Fibroblast of lung (primary cell): Measurements from ENCODE around the gene KCNQ2. TPM values are rescaled to one million over a fixed set of nuclear protein-coding genes. Genes with fewer than 3 reads are reported as not detected.

Experiments
- DNase-seq, 2 donors: peaks; one replicate each; pipeline versions ENCODE4 v3.0.0 to v3.0.0-alpha.2; 2010; ENCODE audit warnings: low read depth in 2 of 2
- H2AFZ ChIP-seq: 2 replicates; pipeline ENCODE4 v1.5.1; 2012; ENCODE audit warnings: low read length, control low read depth, inconsistent platforms
- H3K27ac ChIP-seq: 2 replicates; pipeline ENCODE4 v1.5.1; 2011; ENCODE audit warnings: low read length, control low read depth; ENCODE audit not compliant: insufficient read depth
- H3K27me3 ChIP-seq: 2 replicates; pipeline ENCODE4 v1.5.1; 2011; ENCODE audit warnings: mild to moderate bottlenecking, low read length; ENCODE audit not compliant: control insufficient read depth, insufficient read depth
- H3K36me3 ChIP-seq: 2 replicates; pipeline ENCODE4 v1.5.1; 2011; ENCODE audit warnings: low read length; ENCODE audit not compliant: control insufficient read depth, insufficient read depth
- H3K4me1 ChIP-seq: 2 replicates; pipeline ENCODE4 v1.5.1; 2011; ENCODE audit warnings: low read length; ENCODE audit not compliant: control insufficient read depth, insufficient read depth; ENCODE audit errors: extremely low read depth
- H3K4me2 ChIP-seq: 2 replicates; pipeline ENCODE4 v1.5.1; 2011; ENCODE audit warnings: low read length, control low read depth; ENCODE audit not compliant: insufficient read depth; ENCODE audit errors: extremely low read depth
- H3K4me3 ChIP-seq, 4 experiments: fragments of 200-600 bp in 1 of 4; sonication (generic) in 1 of 4; replicated peaks in 1 of 4; 2 replicates each; pipeline ENCODE4 v1.5.1; 2011 to 2016; ENCODE audit warnings: low read length in 4 of 4, low read depth in 3 of 4, mild to moderate bottlenecking in 3 of 4, control low read depth in 2 of 4, inconsistent platforms in 1 of 4, mixed read lengths in 1 of 4; ENCODE audit not compliant: insufficient read depth in 1 of 4; ENCODE audit errors: control extremely low read depth in 1 of 4
- H3K79me2 ChIP-seq: 2 replicates; pipeline ENCODE4 v1.5.1; 2012; ENCODE audit warnings: mild to moderate bottlenecking, low read length, inconsistent platforms; ENCODE audit not compliant: control insufficient read depth, insufficient read depth
- H3K9ac ChIP-seq: 2 replicates; pipeline ENCODE4 v1.5.1; 2011; ENCODE audit warnings: mild to moderate bottlenecking, low read length, control low read depth; ENCODE audit not compliant: insufficient read depth
- H3K9me3 ChIP-seq: 2 replicates; pipeline ENCODE4 v1.5.1; 2012; ENCODE audit warnings: low read depth, low read length; ENCODE audit not compliant: control insufficient read depth, insufficient read depth
- H4K20me1 ChIP-seq: 2 replicates; pipeline ENCODE4 v1.5.1; 2011; ENCODE audit warnings: low read length; ENCODE audit not compliant: control insufficient read depth, insufficient read depth; ENCODE audit errors: extremely low read depth
- CTCF ChIP-seq, 2 donors: IDR thresholded peaks in 1 of 2; conservative IDR thresholded peaks in 1 of 2; 1 replicate in 1 of 2; 2 replicates in 1 of 2; pipeline ENCODE4 v1.5.1; 2011 to 2012; ENCODE audit warnings: low read length in 2 of 2, control low read depth in 1 of 2, inconsistent platforms in 1 of 2, low read depth in 1 of 2, mild to moderate bottlenecking in 1 of 2
- EZH2 ChIP-seq: IDR thresholded peaks from 2 replicates; pipeline ENCODE4 v1.5.1; 2012; ENCODE audit warnings: low read length, control low read depth, mild to moderate bottlenecking; ENCODE audit errors: missing control alignments
- polyA plus RNA-seq, 2 donors: library from polyadenylated mRNA; depleted of rRNA in 1 of 2; stranded (reverse) in 1 of 2; unstranded in 1 of 2; fragments of >200 nt; gene quantifications; 2 replicates each; pipeline ENCODE4 v1.2.1, GENCODE V29; 2011 to 2012; ENCODE audit warnings: missing spikeins in 1 of 2
- total RNA-seq: library from RNA; depleted of rRNA; stranded (reverse); fragments of >200 nt; gene quantifications from 2 replicates; pipeline ENCODE4 v1.2.1, GENCODE V29; 2014

The KCNQ2 gene
- total and polyA plus RNA-seq, 2 donors (not counting 1 experiment from before 2014, with no cell fraction given): not detected

DNA sequence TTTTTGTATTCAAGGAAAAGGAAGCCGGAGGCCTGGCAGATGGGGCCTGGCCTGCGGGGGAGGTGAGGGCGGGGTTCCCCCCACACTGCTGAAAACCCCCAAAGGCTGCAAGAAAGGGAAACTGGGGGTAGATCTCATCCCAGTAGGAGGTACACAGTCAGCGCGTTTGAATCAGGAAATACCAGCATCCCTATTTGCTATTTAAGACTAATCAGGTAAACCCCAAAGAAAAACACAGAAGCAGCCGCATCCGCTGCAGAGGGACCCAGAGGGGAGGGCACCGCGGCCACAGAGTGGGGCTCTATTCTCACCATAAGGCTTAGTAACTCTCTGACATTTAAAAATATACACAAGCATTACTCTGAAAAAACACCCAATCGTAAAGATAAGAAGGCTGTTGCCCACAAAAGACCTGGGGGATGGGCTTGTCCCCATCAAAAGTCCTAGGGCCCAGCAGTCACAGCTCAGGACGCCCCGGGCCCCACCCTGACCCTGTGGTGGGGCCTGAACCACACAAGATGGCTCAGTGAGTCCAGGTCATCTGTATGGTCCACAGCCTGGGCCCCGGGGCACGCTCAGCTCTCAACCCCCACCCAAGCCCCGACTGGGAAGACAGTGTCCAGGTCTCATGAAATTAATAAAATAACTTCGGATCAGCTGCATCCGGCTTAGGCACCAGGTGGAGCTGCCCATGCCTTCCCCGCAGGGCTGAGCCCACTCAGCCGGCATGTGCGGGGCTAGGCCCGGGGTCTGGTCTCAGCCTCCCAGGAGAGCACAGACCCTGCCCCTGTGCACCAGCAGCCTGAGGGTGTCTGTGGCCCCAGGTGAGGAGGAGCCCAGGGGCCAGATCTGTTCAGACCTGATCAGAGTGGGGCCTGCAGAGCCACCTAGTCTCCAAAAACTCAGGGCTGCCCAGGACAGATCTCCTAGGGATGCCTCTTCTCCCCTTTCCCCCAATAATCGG is 31.0 kb downstream of the KCNQ2 start:
- no peaks in the 10 kb centered on the region for H3K27me3 ChIP-seq
- no peaks in the 10 kb centered on the region for H3K4me1 ChIP-seq
- H4K20me1 ChIP-seq: no peaks in the 10 kb centered on the region
- H3K9me3 ChIP-seq: no peaks in the 10 kb centered on the region
- H3K4me3 ChIP-seq: no peak overlapping the region
- H3K9ac ChIP-seq: no peak overlapping the region
- H3K36me3 ChIP-seq: no peaks in the 10 kb centered on the region
- H3K4me2 ChIP-seq: no peak overlapping the region
- no peaks in the 10 kb centered on the region for H3K79me2 ChIP-seq
- no peak for TF ChIP-seq EZH2
- TF ChIP-seq CTCF (conservative IDR thresholded peaks at IDR 0.05 in 1 of 2, IDR thresholded peaks at IDR 0.05 in 1 of 2; ENCODE audit: low read depth in 1 of 2, low read length in 2 of 2): no peak
- no peak for DNase-seq
- no peak overlapping the region for H2AFZ ChIP-seq
- no peak overlapping the region for H3K27ac ChIP-seq

DNA sequence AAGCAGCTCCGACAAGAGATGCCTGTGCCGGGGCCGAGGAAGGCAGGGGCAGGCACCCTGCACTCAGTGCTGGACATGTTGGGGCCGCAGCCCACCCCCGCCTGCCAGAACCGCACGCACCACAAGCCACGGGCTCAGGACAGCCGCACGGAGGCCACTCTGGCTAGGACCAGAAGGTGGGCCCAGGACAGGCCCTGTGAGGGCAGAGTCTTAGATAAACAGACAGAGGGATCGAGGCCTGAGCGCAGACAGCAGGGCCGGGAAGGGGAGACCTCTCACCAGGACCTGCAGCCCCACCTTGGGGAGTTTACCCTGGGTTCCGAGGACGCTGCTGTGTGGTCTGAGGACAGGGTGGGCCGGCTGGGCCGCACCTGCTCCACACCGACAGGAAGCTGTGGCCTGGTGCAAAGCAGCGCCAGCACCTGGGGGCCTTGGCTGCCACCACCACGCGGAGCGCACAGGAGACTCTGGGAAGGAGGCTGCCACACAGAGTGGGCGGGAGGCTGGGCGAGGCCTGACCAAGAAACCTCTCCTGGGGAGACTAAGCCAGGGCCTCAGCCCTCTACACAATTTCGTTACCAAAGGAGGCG is 32.0 kb downstream of the KCNQ2 start:
- no peak for TF ChIP-seq EZH2
- TF ChIP-seq CTCF (conservative IDR thresholded peaks at IDR 0.05 in 1 of 2, IDR thresholded peaks at IDR 0.05 in 1 of 2; ENCODE audit: low read depth in 1 of 2, low read length in 2 of 2): no peak
- no peak for DNase-seq
- H4K20me1 ChIP-seq: no peaks in the 10 kb centered on the region
- H3K9me3 ChIP-seq: no peaks in the 10 kb centered on the region
- H3K36me3 ChIP-seq: no peaks in the 10 kb centered on the region
- H3K9ac ChIP-seq: no peak overlapping the region
- H3K27me3 ChIP-seq: no peaks in the 10 kb centered on the region
- no peak overlapping the region for H2AFZ ChIP-seq
- H3K4me1 ChIP-seq: no peaks in the 10 kb centered on the region
- no peak overlapping the region for H3K4me3 ChIP-seq
- H3K27ac ChIP-seq: no peak overlapping the region
- no peaks in the 10 kb centered on the region for H3K79me2 ChIP-seq
- H3K4me2 ChIP-seq: no peak overlapping the region

DNA sequence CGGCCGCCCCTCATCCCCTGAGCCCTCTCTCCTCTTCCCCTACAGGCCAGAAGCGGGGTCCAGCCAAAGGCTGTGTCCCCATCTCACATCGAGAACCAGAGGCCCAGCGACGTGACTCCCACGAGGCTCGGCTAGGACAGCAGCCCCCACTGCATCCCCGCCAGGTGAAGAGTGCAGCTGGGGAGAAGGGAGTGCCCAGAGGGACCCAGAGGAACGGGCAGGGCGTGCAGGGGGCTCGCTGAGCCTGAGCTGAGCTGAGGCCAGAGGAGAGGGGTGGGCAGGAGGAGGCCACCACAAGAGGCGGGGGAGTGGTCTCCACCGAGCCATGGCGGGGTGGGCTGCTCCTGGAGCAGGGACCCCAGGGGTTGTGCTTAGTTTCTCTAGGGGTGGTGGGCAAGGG is 32.6 kb downstream of the KCNQ2 start:
- no peak overlapping the region for H3K9ac ChIP-seq
- H3K9me3 ChIP-seq: no peaks in the 10 kb centered on the region
- no peak overlapping the region for H3K27ac ChIP-seq
- H4K20me1 ChIP-seq: no peaks in the 10 kb centered on the region
- no peak overlapping the region for H2AFZ ChIP-seq
- no peaks in the 10 kb centered on the region for H3K79me2 ChIP-seq
- H3K36me3 ChIP-seq: no peaks in the 10 kb centered on the region
- no peaks in the 10 kb centered on the region for H3K4me1 ChIP-seq
- TF ChIP-seq CTCF (conservative IDR thresholded peaks at IDR 0.05 in 1 of 2, IDR thresholded peaks at IDR 0.05 in 1 of 2; ENCODE audit: low read depth in 1 of 2, low read length in 2 of 2): no peak
- no peak for TF ChIP-seq EZH2
- DNase-seq: no peak
- no peaks in the 10 kb centered on the region for H3K27me3 ChIP-seq
- no peak overlapping the region for H3K4me2 ChIP-seq
- H3K4me3 ChIP-seq: no peak overlapping the region
